DND-41 (cell line): ENCODE data around the gene IFT43.

Experiments used
- ATAC-seq: fragments of 200-7000 bp; cut with Tn5 transposase; 3 replicates; pipeline ENCODE4 v1.9.1; 2021; ENCODE audit warnings: low read depth; ENCODE audit not compliant: insufficient read depth
- DNase-seq: peaks from one replicate; pipeline ENCODE4 v3.0.0-alpha.2; 2020
- H2AFZ ChIP-seq: 2 replicates; pipeline ENCODE4 v1.6.0; 2012; ENCODE audit warnings: low read depth, low read length
- H3K27ac ChIP-seq: 2 replicates; pipeline ENCODE4 v1.5.1; 2012; ENCODE audit warnings: low read length, inconsistent platforms
- H3K27me3 ChIP-seq: fragments of 200-600 bp; sonication (generic); 2 replicates; pipeline ENCODE4 v1.6.0; 2012; ENCODE audit warnings: low read length, mild to moderate bottlenecking, inconsistent platforms; ENCODE audit not compliant: insufficient read depth, poor library complexity
- H3K36me3 ChIP-seq: 2 replicates; pipeline ENCODE4 v1.5.1; 2012; ENCODE audit warnings: low read length, inconsistent platforms; ENCODE audit not compliant: insufficient read depth
- H3K4me1 ChIP-seq: 2 replicates; pipeline ENCODE4 v1.5.1; 2012; ENCODE audit warnings: mild to moderate bottlenecking, low read length; ENCODE audit not compliant: insufficient read depth
- H3K4me2 ChIP-seq: 2 replicates; pipeline ENCODE4 v1.6.0; 2012; ENCODE audit warnings: mild to moderate bottlenecking, moderate library complexity, low read length, inconsistent platforms; ENCODE audit not compliant: insufficient read depth
- H3K4me3 ChIP-seq, 2 experiments: fragments of 200-600 bp in 1 of 2; shearing (Covaris generic) in 1 of 2; 2 replicates each; pipeline ENCODE4 v1.5.1; 2012 to 2016; ENCODE audit warnings: inconsistent platforms in 2 of 2, low read length in 2 of 2, mild to moderate bottlenecking in 2 of 2, low read depth in 1 of 2, moderate library complexity in 1 of 2
- H3K79me2 ChIP-seq: 2 replicates; pipeline ENCODE4 v1.6.0; 2012; ENCODE audit warnings: low read length, inconsistent platforms; ENCODE audit not compliant: insufficient read depth
- H3K9ac ChIP-seq: 2 replicates; pipeline ENCODE4 v1.6.0; 2012; ENCODE audit warnings: low read depth, mild to moderate bottlenecking, inconsistent platforms, low read length, moderate library complexity
- H3K9me3 ChIP-seq: 2 replicates; pipeline ENCODE4 v1.5.1; 2012; ENCODE audit warnings: low read length, moderate library complexity, mild to moderate bottlenecking, inconsistent platforms; ENCODE audit not compliant: insufficient read depth, severe bottlenecking
- H4K20me1 ChIP-seq: 2 replicates; pipeline ENCODE4 v1.6.0; 2012; ENCODE audit warnings: low read length; ENCODE audit not compliant: insufficient read depth
- CTCF ChIP-seq: IDR thresholded peaks from 2 replicates; pipeline ENCODE4 v1.5.1; 2012; ENCODE audit warnings: borderline replicate concordance, low read length, moderate library complexity, mild to moderate bottlenecking; ENCODE audit not compliant: poor library complexity, severe bottlenecking; ENCODE audit errors: extremely low read depth
- EZH2 ChIP-seq: IDR thresholded peaks from 3 replicates; pipeline ENCODE4 v1.6.1; 2012; ENCODE audit warnings: borderline replicate concordance, low read depth, mild to moderate bottlenecking, moderate library complexity, low read length, inconsistent platforms; ENCODE audit not compliant: severe bottlenecking

The IFT43 gene

GRCh38 chr14:75944607-75945241 is 40.8 kb upstream of the IFT43 start:
- H3K79me2 ChIP-seq: no peaks in the 10 kb centered on the region
- H2AFZ ChIP-seq: no peak overlapping the region
- no peaks in the 10 kb centered on the region for H3K27me3 ChIP-seq
- H3K4me3 ChIP-seq: no peak overlapping the region
- H3K4me1 ChIP-seq: no peaks in the 10 kb centered on the region
- H3K9ac ChIP-seq: no peak overlapping the region
- H3K36me3 ChIP-seq: peaks cover 3% of the 10 kb centered on the region; the same call in 1 of the 2 replicates
- H3K4me2 ChIP-seq: no peak overlapping the region
- DNase-seq (no peak), ATAC-seq (no peak)
- no peaks in the 10 kb centered on the region for H4K20me1 ChIP-seq
- H3K27ac ChIP-seq: no peak overlapping the region
- TF ChIP-seq EZH2: no peak
- TF ChIP-seq CTCF: no peak
- no peaks in the 10 kb centered on the region for H3K9me3 ChIP-seq

GRCh38 chr14:75946785-75947184 is 38.8 kb upstream of the IFT43 start:
- Histone ChIP-seq H3K4me2 (no peak overlapping the region), H3K79me2 (no peaks in the 10 kb centered on the region), H3K4me3 (no peak overlapping the region), H3K4me1 (no peaks in the 10 kb centered on the region), H3K27ac (no peak overlapping the region), H3K9ac (no peak overlapping the region), H3K9me3 (no peaks in the 10 kb centered on the region), H3K36me3 (peaks cover 3% of the 10 kb centered on the region; the same call in 1 of the 2 replicates), H2AFZ (no peak overlapping the region), H4K20me1 (no peaks in the 10 kb centered on the region), H3K27me3 (no peaks in the 10 kb centered on the region)
- DNase-seq (no peak), ATAC-seq (no peak)
- TF ChIP-seq EZH2: no peak
- no peak for TF ChIP-seq CTCF

- Histone ChIP-seq H3K4me3 (no peak overlapping the region), H3K9me3 (no peaks in the 10 kb centered on the region)
Observed at GRCh38 chr14:75952489-75952888, 33.1 kb upstream of the IFT43 start.

More at GRCh38 chr14:75952489-75952888, 33.1 kb upstream of the IFT43 start:
- no peaks in the 10 kb centered on the region; the same call in 1 of the 2 replicates for H4K20me1 ChIP-seq
- no peak overlapping the region for H3K27ac ChIP-seq
- no peak for DNase-seq
- H3K4me1 ChIP-seq: no peaks in the 10 kb centered on the region
- ATAC-seq: no peak
- H3K36me3 ChIP-seq: no peaks in the 10 kb centered on the region; the same call in 1 of the 2 replicates
- no peak for TF ChIP-seq CTCF
- TF ChIP-seq EZH2: no peak
- H3K4me2 ChIP-seq: no peak overlapping the region
- H3K9ac ChIP-seq: no peak overlapping the region
- no peak overlapping the region for H2AFZ ChIP-seq
- no peaks in the 10 kb centered on the region for H3K79me2 ChIP-seq
- no peaks in the 10 kb centered on the region for H3K27me3 ChIP-seq
